C4-2B (cell line): ENCODE measurements around the gene PLAAT1.

Experiments
- CTCF ChIP-seq: fragments of 450-650 bp; conservative IDR thresholded peaks from 2 replicates; pipeline ENCODE4 v1.5.1; 2017; ENCODE audit warnings: mild to moderate bottlenecking
- ZFX ChIP-seq: fragments of 450-650 bp; IDR thresholded peaks from 2 replicates; pipeline ENCODE4 v1.6.1; 2017

GRCh38 chr3:193295985-193296384, 55.0 kb downstream of the PLAAT1 start:
- TF ChIP-seq CTCF (no peak), ZFX (no peak)
